HCT116 (cell line): ENCODE measurements around the gene FGD5. TPM values are rescaled to one million over a fixed set of nuclear protein-coding genes. Genes with fewer than 3 reads are reported as not detected.

Experiments
- ATAC-seq: fragments of 200-7000 bp; cut with Tn5 transposase; 2 replicates; pipeline ENCODE4 v1.9.1; 2020; ENCODE audit warnings: mild to moderate bottlenecking, moderate library complexity
- BruUV-seq: library from RNA; stranded (reverse); fragments of 400-500 nt; replicated peaks from 2 replicates; lab custom pipeline; 2021; lab: Mats Ljungman, UMichigan
- CTCF ChIA-PET: fragments of 300-600 bp; sonication (Branson Sonifier 250); formaldehyde crosslinking; loops from one replicate; lab custom pipeline; 2021; ENCODE audit warnings: antibody characterized with exemption; lab: Charles Lee
- POLR2A ChIA-PET: fragments of 300-600, 350-600 bp; sonication (Branson Sonifier 250); formaldehyde crosslinking; loops from one replicate; lab custom pipeline; 2021; ENCODE audit warnings: antibody characterized with exemption; lab: Charles Lee
- RAD21 ChIA-PET, 2 experiments: fragments of 300-600 bp; sonication (Branson Sonifier 250); formaldehyde crosslinking; loops; one replicate each; lab custom pipeline; 2023; ENCODE audit warnings: low total read pairs in 2 of 2; ENCODE audit not compliant: uncharacterized antibody in 2 of 2, unreplicated experiment in 2 of 2, low non-redundant PET in 1 of 2; lab: Charles Lee
- DNase-seq: peaks from one replicate; pipeline ENCODE4 v3.0.0-alpha.2; 2010; ENCODE audit warnings: low read depth, low spot score
- H2AFZ ChIP-seq: fragments of 200-600 bp; shearing (Covaris generic), sonication (generic); 2 replicates; pipeline ENCODE4 v1.6.1; 2017; ENCODE audit warnings: low read depth, mixed run types, mixed read lengths, antibody characterized with exemption, low read length; ENCODE audit not compliant: poor library complexity, severe bottlenecking
- H3K27ac ChIP-seq: 2 replicates; pipeline ENCODE4 v1.5.1; 2012; ENCODE audit warnings: low read depth, low read length
- H3K27me3 ChIP-seq: fragments of 200-600 bp; sonication (generic); 2 replicates; pipeline ENCODE4 v1.6.1; 2016; ENCODE audit warnings: mixed run types, low read length, mixed read lengths; ENCODE audit not compliant: insufficient read depth
- H3K36me3 ChIP-seq, 2 experiments: fragments of 200-500 bp in 1 of 2; fragments of 200-600 bp in 1 of 2; sonication (Bioruptor generic) in 1 of 2; sonication (generic) in 1 of 2; 2 replicates each; pipeline versions ENCODE4 v1.5.1 to v1.6.1; 2014 to 2016; ENCODE audit warnings: low read length in 2 of 2, inconsistent platforms in 1 of 2, mixed read lengths in 1 of 2, mixed run types in 1 of 2; ENCODE audit not compliant: insufficient read depth in 2 of 2, control insufficient read depth in 1 of 2
- H3K4me1 ChIP-seq, 2 experiments: fragments of 200-600 bp in 1 of 2; sonication (generic) in 1 of 2; 2 replicates each; pipeline versions ENCODE4 v1.5.1 to v1.6.1; 2012 to 2017; ENCODE audit warnings: low read length in 2 of 2, inconsistent platforms in 1 of 2, mild to moderate bottlenecking in 1 of 2, mixed read lengths in 1 of 2, mixed run types in 1 of 2, moderate library complexity in 1 of 2; ENCODE audit not compliant: insufficient read depth in 2 of 2, control insufficient read depth in 1 of 2
- H3K4me2 ChIP-seq: fragments of 200-600 bp; sonication (generic); 2 replicates; pipeline ENCODE4 v1.6.1; 2017; ENCODE audit warnings: mixed run types, low read length, mixed read lengths
- H3K4me3 ChIP-seq, 2 experiments: fragments of 200-600 bp in 1 of 2; sonication (generic) in 1 of 2; replicated peaks in 1 of 2; 2 replicates each; pipeline ENCODE4 v1.5.1; 2011 to 2016; ENCODE audit warnings: low read length in 2 of 2, control low read depth in 1 of 2, low read depth in 1 of 2, mild to moderate bottlenecking in 1 of 2, mixed read lengths in 1 of 2, mixed run types in 1 of 2
- H3K79me2 ChIP-seq: fragments of 200-600 bp; sonication (generic); 2 replicates; pipeline ENCODE4 v1.6.1; 2017; ENCODE audit warnings: mild to moderate bottlenecking, mixed run types, low read length, moderate library complexity, mixed read lengths; ENCODE audit not compliant: insufficient read depth
- H3K9ac ChIP-seq: fragments of 200-600 bp; sonication (generic); 2 replicates; pipeline ENCODE4 v1.6.1; 2016; ENCODE audit warnings: low read length, mixed read lengths
- H3K9me2 ChIP-seq: fragments of 200-600 bp; sonication (generic), shearing (Covaris generic); 2 replicates; pipeline ENCODE4 v1.6.1; 2017; ENCODE audit warnings: mixed run types, mild to moderate bottlenecking, moderate library complexity; ENCODE audit not compliant: insufficient read depth
- H3K9me3 ChIP-seq, 2 experiments: fragments of 200-500 bp in 1 of 2; fragments of 200-600 bp in 1 of 2; sonication (Bioruptor generic) in 1 of 2; sonication (generic) in 1 of 2; 2 replicates each; pipeline ENCODE4 v1.6.1; 2014 to 2017; ENCODE audit warnings: low read length in 2 of 2, mixed read lengths in 2 of 2, inconsistent platforms in 1 of 2, low read depth in 1 of 2, mild to moderate bottlenecking in 1 of 2, mixed run types in 1 of 2, moderate library complexity in 1 of 2; ENCODE audit not compliant: control insufficient read depth in 1 of 2, insufficient read depth in 1 of 2
- H4K20me1 ChIP-seq: fragments of 200-600 bp; sonication (generic), shearing (Covaris generic); 2 replicates; pipeline ENCODE4 v1.6.1; 2017; ENCODE audit warnings: mixed run types, mild to moderate bottlenecking, moderate library complexity; ENCODE audit not compliant: insufficient read depth
- ATF3 ChIP-seq: IDR thresholded peaks from 2 replicates; pipeline ENCODE4 v1.6.1; 2012
- CBX3 ChIP-seq: IDR thresholded peaks from 2 replicates; pipeline ENCODE4 v1.6.1; 2012; ENCODE audit warnings: low read depth
- CEBPB ChIP-seq: IDR thresholded peaks from 2 replicates; pipeline ENCODE4 v1.6.1; 2012; ENCODE audit warnings: low read depth
- ELF1 ChIP-seq: IDR thresholded peaks from 2 replicates; pipeline ENCODE4 v1.6.1; 2012; ENCODE audit warnings: low read depth, borderline replicate concordance
- EZH2phosphoT487 ChIP-seq: fragments of 200-600 bp; IDR thresholded peaks from 2 replicates; pipeline ENCODE4 v1.6.1; 2018; ENCODE audit warnings: antibody characterized with exemption, borderline replicate concordance
- FOSL1 ChIP-seq: IDR thresholded peaks from 2 replicates; pipeline ENCODE4 v1.6.1; 2012; ENCODE audit warnings: low read depth
- JUND ChIP-seq: IDR thresholded peaks from 2 replicates; pipeline ENCODE4 v1.6.1; 2012
- POLR2AphosphoS5 ChIP-seq: IDR thresholded peaks from 2 replicates; pipeline ENCODE4 v1.6.1; 2011; ENCODE audit warnings: mild to moderate bottlenecking, low read depth, low read length, moderate library complexity
- RAD21 ChIP-seq: IDR thresholded peaks from 2 replicates; pipeline ENCODE4 v1.6.1; 2012; ENCODE audit warnings: low read depth, mild to moderate bottlenecking
- SIN3A ChIP-seq: IDR thresholded peaks from 2 replicates; pipeline ENCODE4 v1.6.1; 2012; ENCODE audit warnings: low read depth
- SP1 ChIP-seq: IDR thresholded peaks from 2 replicates; pipeline ENCODE4 v1.6.1; 2012; ENCODE audit warnings: low read depth
- SRF ChIP-seq: IDR thresholded peaks from 2 replicates; pipeline ENCODE4 v1.6.1; 2012; ENCODE audit warnings: low read depth
- TCF7L2 ChIP-seq: IDR thresholded peaks from 2 replicates; pipeline ENCODE4 v1.7.0; 2011; ENCODE audit warnings: borderline replicate concordance, inconsistent platforms; ENCODE audit not compliant: insufficient read depth, insufficient read length; ENCODE audit errors: extremely low read depth
- YY1 ChIP-seq: IDR thresholded peaks from 2 replicates; pipeline ENCODE4 v1.6.1; 2011; ENCODE audit warnings: low read length, low read depth, moderate library complexity, mild to moderate bottlenecking; ENCODE audit not compliant: insufficient replicate concordance; ENCODE audit errors: extremely low read depth
- ZFX ChIP-seq: fragments of 450-650 bp; IDR thresholded peaks from 2 replicates; pipeline ENCODE4 v1.6.1; 2017
- ZNF274 ChIP-seq: fragments of 200-500 bp; sonication (Bioruptor generic); IDR thresholded peaks from 2 replicates; pipeline ENCODE4 v1.6.1; 2014; ENCODE audit warnings: mild to moderate bottlenecking, low read depth, low read length, inconsistent platforms
- intact Hi-C: fragments of 100-400 bp; cut with micrococcal nuclease; formaldehyde crosslinking; loops from 2 replicates; pipeline ENCODE4 v1.10.0; 2022
- total RNA-seq: library from RNA; stranded (reverse); gene quantifications from one replicate; pipeline ENCODE4 v1.2.1, GENCODE V29; 2021; ENCODE audit not compliant: unreplicated experiment
- TF ChIP-seq, protein P1 (sequence below), 3 experiments: fragments of 200-600 bp in 1 of 3; sonication (generic) in 1 of 3; IDR thresholded peaks in 2 of 3; conservative IDR thresholded peaks in 1 of 3; 2 replicates each; pipeline ENCODE4 v1.5.1; 2012 to 2017; ENCODE audit warnings: low read depth in 2 of 3, low read length in 2 of 3, antibody characterized with exemption in 1 of 3, borderline replicate concordance in 1 of 3, control low read depth in 1 of 3, mild to moderate bottlenecking in 1 of 3, mixed read lengths in 1 of 3, mixed run types in 1 of 3, moderate library complexity in 1 of 3; ENCODE audit not compliant: insufficient read depth in 1 of 3
- TF ChIP-seq, protein P2 (sequence below): IDR thresholded peaks from 2 replicates; pipeline ENCODE4 v1.6.1; 2012; ENCODE audit warnings: low read depth
- TF ChIP-seq, protein P3 (sequence below): IDR thresholded peaks from 2 replicates; pipeline ENCODE4 v1.6.1; 2011; ENCODE audit warnings: mild to moderate bottlenecking, low read length, moderate library complexity; ENCODE audit not compliant: insufficient replicate concordance; ENCODE audit errors: extremely low read depth

The FGD5 gene
- total RNA-seq, 1 experiment from 2014 or later = 0.22 TPM

DNA sequence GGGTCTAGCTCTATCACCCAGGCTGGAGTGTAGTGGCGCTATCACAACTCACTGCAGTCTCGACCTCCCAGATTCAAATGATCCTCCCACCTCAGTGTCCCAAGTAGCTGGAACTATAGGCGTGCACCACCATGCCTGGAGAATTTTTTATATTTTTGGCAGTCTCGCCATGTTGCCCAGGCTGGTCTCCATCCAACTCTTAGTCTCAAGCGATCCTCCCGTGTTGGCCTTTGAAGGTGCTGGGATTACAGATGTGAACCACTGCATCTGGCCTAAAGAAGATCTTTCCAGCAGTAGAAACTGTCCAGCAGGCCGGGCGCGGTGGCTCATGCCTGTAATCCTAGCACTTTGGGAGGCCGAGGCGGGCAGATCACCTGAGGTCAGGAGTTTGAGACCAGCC, 73.5 kb downstream of the FGD5 start:
- TF ChIP-seq TCF7L2 = no peak
- TF ChIP-seq ZNF274 = no peak
- no peak for TF ChIP-seq CBX3
- no peak for TF ChIP-seq FOSL1
- TF ChIP-seq, protein P1, sequence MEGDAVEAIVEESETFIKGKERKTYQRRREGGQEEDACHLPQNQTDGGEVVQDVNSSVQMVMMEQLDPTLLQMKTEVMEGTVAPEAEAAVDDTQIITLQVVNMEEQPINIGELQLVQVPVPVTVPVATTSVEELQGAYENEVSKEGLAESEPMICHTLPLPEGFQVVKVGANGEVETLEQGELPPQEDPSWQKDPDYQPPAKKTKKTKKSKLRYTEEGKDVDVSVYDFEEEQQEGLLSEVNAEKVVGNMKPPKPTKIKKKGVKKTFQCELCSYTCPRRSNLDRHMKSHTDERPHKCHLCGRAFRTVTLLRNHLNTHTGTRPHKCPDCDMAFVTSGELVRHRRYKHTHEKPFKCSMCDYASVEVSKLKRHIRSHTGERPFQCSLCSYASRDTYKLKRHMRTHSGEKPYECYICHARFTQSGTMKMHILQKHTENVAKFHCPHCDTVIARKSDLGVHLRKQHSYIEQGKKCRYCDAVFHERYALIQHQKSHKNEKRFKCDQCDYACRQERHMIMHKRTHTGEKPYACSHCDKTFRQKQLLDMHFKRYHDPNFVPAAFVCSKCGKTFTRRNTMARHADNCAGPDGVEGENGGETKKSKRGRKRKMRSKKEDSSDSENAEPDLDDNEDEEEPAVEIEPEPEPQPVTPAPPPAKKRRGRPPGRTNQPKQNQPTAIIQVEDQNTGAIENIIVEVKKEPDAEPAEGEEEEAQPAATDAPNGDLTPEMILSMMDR (IDR thresholded peaks at IDR 0.05 in 2 of 3, conservative IDR thresholded peaks at IDR 0.05 in 1 of 3; ENCODE audit: borderline replicate concordance in 1 of 3, insufficient read depth in 1 of 3, low read depth in 2 of 3, low read length in 2 of 3) = no peak
- TF ChIP-seq, protein P2, sequence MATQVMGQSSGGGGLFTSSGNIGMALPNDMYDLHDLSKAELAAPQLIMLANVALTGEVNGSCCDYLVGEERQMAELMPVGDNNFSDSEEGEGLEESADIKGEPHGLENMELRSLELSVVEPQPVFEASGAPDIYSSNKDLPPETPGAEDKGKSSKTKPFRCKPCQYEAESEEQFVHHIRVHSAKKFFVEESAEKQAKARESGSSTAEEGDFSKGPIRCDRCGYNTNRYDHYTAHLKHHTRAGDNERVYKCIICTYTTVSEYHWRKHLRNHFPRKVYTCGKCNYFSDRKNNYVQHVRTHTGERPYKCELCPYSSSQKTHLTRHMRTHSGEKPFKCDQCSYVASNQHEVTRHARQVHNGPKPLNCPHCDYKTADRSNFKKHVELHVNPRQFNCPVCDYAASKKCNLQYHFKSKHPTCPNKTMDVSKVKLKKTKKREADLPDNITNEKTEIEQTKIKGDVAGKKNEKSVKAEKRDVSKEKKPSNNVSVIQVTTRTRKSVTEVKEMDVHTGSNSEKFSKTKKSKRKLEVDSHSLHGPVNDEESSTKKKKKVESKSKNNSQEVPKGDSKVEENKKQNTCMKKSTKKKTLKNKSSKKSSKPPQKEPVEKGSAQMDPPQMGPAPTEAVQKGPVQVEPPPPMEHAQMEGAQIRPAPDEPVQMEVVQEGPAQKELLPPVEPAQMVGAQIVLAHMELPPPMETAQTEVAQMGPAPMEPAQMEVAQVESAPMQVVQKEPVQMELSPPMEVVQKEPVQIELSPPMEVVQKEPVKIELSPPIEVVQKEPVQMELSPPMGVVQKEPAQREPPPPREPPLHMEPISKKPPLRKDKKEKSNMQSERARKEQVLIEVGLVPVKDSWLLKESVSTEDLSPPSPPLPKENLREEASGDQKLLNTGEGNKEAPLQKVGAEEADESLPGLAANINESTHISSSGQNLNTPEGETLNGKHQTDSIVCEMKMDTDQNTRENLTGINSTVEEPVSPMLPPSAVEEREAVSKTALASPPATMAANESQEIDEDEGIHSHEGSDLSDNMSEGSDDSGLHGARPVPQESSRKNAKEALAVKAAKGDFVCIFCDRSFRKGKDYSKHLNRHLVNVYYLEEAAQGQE = no peak
- TF ChIP-seq ELF1 = no peak
- TF ChIP-seq CEBPB = no peak
- TF ChIP-seq POLR2AphosphoS5 = no peak
- TF ChIP-seq, protein P3, sequence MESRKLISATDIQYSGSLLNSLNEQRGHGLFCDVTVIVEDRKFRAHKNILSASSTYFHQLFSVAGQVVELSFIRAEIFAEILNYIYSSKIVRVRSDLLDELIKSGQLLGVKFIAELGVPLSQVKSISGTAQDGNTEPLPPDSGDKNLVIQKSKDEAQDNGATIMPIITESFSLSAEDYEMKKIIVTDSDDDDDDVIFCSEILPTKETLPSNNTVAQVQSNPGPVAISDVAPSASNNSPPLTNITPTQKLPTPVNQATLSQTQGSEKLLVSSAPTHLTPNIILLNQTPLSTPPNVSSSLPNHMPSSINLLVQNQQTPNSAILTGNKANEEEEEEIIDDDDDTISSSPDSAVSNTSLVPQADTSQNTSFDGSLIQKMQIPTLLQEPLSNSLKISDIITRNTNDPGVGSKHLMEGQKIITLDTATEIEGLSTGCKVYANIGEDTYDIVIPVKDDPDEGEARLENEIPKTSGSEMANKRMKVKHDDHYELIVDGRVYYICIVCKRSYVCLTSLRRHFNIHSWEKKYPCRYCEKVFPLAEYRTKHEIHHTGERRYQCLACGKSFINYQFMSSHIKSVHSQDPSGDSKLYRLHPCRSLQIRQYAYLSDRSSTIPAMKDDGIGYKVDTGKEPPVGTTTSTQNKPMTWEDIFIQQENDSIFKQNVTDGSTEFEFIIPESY = no peak
- TF ChIP-seq EZH2phosphoT487 = no peak
- TF ChIP-seq SP1 = no peak
- TF ChIP-seq JUND = no peak
- no peak for TF ChIP-seq RAD21
- no peak for TF ChIP-seq YY1
- no peak for TF ChIP-seq ATF3
- no peak for TF ChIP-seq ZFX
- no peak for TF ChIP-seq SRF
- TF ChIP-seq SIN3A = no peak
- BruUV-seq = no TSS peak
- intact Hi-C loops = no loop called here
- H3K4me3 ChIP-seq = no peak overlapping the region
- no peak overlapping the region for H3K4me2 ChIP-seq
- ATAC-seq (no peak), DNase-seq (no peak)
- no peaks in the 10 kb centered on the region for H3K9me3 ChIP-seq
- no peaks in the 10 kb centered on the region; the same call in 1 of the 2 replicates for H4K20me1 ChIP-seq
- no peak overlapping the region for H3K27ac ChIP-seq
- no peaks in the 10 kb centered on the region for H3K9me2 ChIP-seq
- no peaks in the 10 kb centered on the region for H3K79me2 ChIP-seq
- POLR2A ChIA-PET = no interaction called here
- H3K36me3 ChIP-seq = no peaks in the 10 kb centered on the region
- no peak overlapping the region for H3K9ac ChIP-seq
- CTCF ChIA-PET = no interaction called here
- H3K27me3 ChIP-seq = peaks cover 19% of the 10 kb centered on the region; the same call in 1 of the 2 replicates
- no peaks in the 10 kb centered on the region for H3K4me1 ChIP-seq
- no peak overlapping the region for H2AFZ ChIP-seq
- RAD21 ChIA-PET = no interaction called here
